Endodermal cell (in vitro differentiated cells): ENCODE measurements around the gene C7orf57. TPM values are rescaled to one million over a fixed set of nuclear protein-coding genes. Genes with fewer than 3 reads are reported as not detected.
A peak's percentile ranks its signal among the peaks of the same experiment; 100 is the strongest.

Experiments used
- DNase-seq: peaks from one replicate; pipeline ENCODE4 v3.0.0-alpha.2; 2017
- H3K27ac ChIP-seq: 2 replicates; pipeline ENCODE4 v1.5.1; 2013; ENCODE audit warnings: mild to moderate bottlenecking, low read depth, low read length, moderate library complexity
- H3K27me3 ChIP-seq: 2 replicates; pipeline ENCODE4 v1.6.1; 2013; ENCODE audit warnings: mild to moderate bottlenecking, low read length, moderate library complexity; ENCODE audit not compliant: insufficient read depth, control insufficient read depth, poor library complexity, severe bottlenecking
- H3K36me3 ChIP-seq: 2 replicates; pipeline ENCODE4 v1.7.0; 2013; ENCODE audit warnings: mild to moderate bottlenecking, low read length, moderate library complexity; ENCODE audit not compliant: control insufficient read depth, insufficient read depth
- H3K4me1 ChIP-seq: one replicate; pipeline ENCODE4 v1.7.0; 2013; ENCODE audit warnings: low read length; ENCODE audit not compliant: control insufficient read depth, insufficient read depth
- H3K4me3 ChIP-seq: 2 replicates; pipeline ENCODE4 v1.5.1; 2013; ENCODE audit warnings: mild to moderate bottlenecking, low read length, moderate library complexity
- H3K9ac ChIP-seq: 2 replicates; pipeline ENCODE4 v1.6.1; 2013; ENCODE audit warnings: mild to moderate bottlenecking, low read length, moderate library complexity; ENCODE audit not compliant: poor library complexity, severe bottlenecking; ENCODE audit errors: extremely low read depth
- H3K9me3 ChIP-seq: 2 replicates; pipeline ENCODE4 v1.6.1; 2013; ENCODE audit warnings: mild to moderate bottlenecking, low read length, moderate library complexity; ENCODE audit not compliant: control insufficient read depth
- H3K27ac Mint-ChIP-seq: 2 replicates; pipeline ENCODE4 v1.8.0; 2020; ENCODE audit warnings: mixed read lengths
- H3K27me3 Mint-ChIP-seq: 2 replicates; pipeline ENCODE4 v1.8.0; 2021; ENCODE audit warnings: mild to moderate bottlenecking, mixed read lengths; ENCODE audit not compliant: insufficient read depth
- H3K36me3 Mint-ChIP-seq: 2 replicates; pipeline ENCODE4 v1.8.0; 2020; ENCODE audit warnings: low read depth, mixed read lengths
- H3K4me1 Mint-ChIP-seq: 2 replicates; pipeline ENCODE4 v1.8.0; 2020; ENCODE audit warnings: mixed read lengths
- H3K4me3 Mint-ChIP-seq: 2 replicates; pipeline ENCODE4 v1.8.0; 2020; ENCODE audit warnings: mild to moderate bottlenecking, moderate library complexity, mixed read lengths
- H3K9me3 Mint-ChIP-seq: 2 replicates; pipeline ENCODE4 v1.8.0; 2020; ENCODE audit warnings: mild to moderate bottlenecking, mixed read lengths
- CTCF ChIP-seq: fragments of 200-600 bp; sonication (generic); conservative IDR thresholded peaks from 2 replicates; pipeline ENCODE4 v1.5.0; 2021; ENCODE audit warnings: antibody characterized with exemption, mild to moderate bottlenecking
- WGBS, 2 experiments: methylation state at CpG; one replicate each; pipeline versions ENCODE4 v1.1.5 to v1.1.7; 2013; ENCODE audit warnings: missing lambda C conversion rate in 2 of 2, mixed read lengths in 1 of 2; ENCODE audit not compliant: insufficient coverage in 1 of 2, insufficient read length in 1 of 2; 5-methylcytosine and 5-hydroxymethylcytosine counted together
- total RNA-seq, 2 donors: library from RNA; stranded (reverse); fragmentation: NEBNext Ultra II Directional in 1 of 2; extraction: Animal tissue kit (Norgen Biotek cat#: 25700) in 1 of 2; gene quantifications; 2 replicates in 1 of 2; 3 replicates in 1 of 2; pipeline ENCODE4 v1.2.1, GENCODE V29; 2021

Gene C7orf57
- total RNA-seq, 2 donors from 2014 or later, result 0.57 TPM; not detected in 1

- no peaks in the 10 kb centered on the region for H3K4me1 Mint-ChIP-seq
- no peaks in the 10 kb centered on the region for H3K36me3 ChIP-seq
- DNase-seq, result no peak
- H3K4me3 Mint-ChIP-seq, result no peak overlapping the region
- H3K27me3 ChIP-seq, result no peaks in the 10 kb centered on the region
- no peaks in the 10 kb centered on the region for H3K27me3 Mint-ChIP-seq
- WGBS, 2 experiments, result 75 to 87% methylated on average over 2 of the region's 2 CpGs
- no peaks in the 10 kb centered on the region for H3K36me3 Mint-ChIP-seq
- H3K9me3 ChIP-seq, result peaks cover 15% of the 10 kb centered on the region
- H3K9ac ChIP-seq, result no peak overlapping the region
- H3K4me3 ChIP-seq, result no peak overlapping the region
- no peak for TF ChIP-seq CTCF
- peaks cover 10% of the 10 kb centered on the region for H3K9me3 Mint-ChIP-seq
- no peak overlapping the region for H3K27ac ChIP-seq
- H3K4me1 ChIP-seq, result no peaks in the 10 kb centered on the region
- H3K27ac Mint-ChIP-seq, result no peak overlapping the region
These were observed 32.1 kb downstream of the C7orf57 start for GRCh38 chr7:48067475-48067874.

- H3K27ac ChIP-seq, result no peak overlapping the region
- no peaks in the 10 kb centered on the region for H3K27me3 ChIP-seq
- H3K4me1 ChIP-seq, result peaks cover 6% of the 10 kb centered on the region
- no peak overlapping the region for H3K27ac Mint-ChIP-seq
- H3K36me3 Mint-ChIP-seq, result peaks cover 2% of the 10 kb centered on the region
- no peak for TF ChIP-seq CTCF
- peaks cover 18% of the 10 kb centered on the region for H3K9me3 ChIP-seq
- peaks cover 13% of the 10 kb centered on the region for H3K9me3 Mint-ChIP-seq
- H3K9ac ChIP-seq, result no peak overlapping the region
- no peak for DNase-seq
- no peaks in the 10 kb centered on the region for H3K36me3 ChIP-seq
- no peak overlapping the region for H3K4me3 ChIP-seq
- H3K27me3 Mint-ChIP-seq, result no peaks in the 10 kb centered on the region
- H3K4me3 Mint-ChIP-seq, result no peak overlapping the region
- H3K4me1 Mint-ChIP-seq, result peaks cover 13% of the 10 kb centered on the region
These were observed 38.9 kb downstream of the C7orf57 start for GRCh38 chr7:48074204-48074654.

GRCh38 chr7:48077423-48077822 lies 42.1 kb downstream of the C7orf57 start:
- no peak overlapping the region for H3K4me3 Mint-ChIP-seq
- H3K27me3 ChIP-seq, result no peaks in the 10 kb centered on the region
- H3K4me1 Mint-ChIP-seq, result peaks cover 29% of the 10 kb centered on the region
- peaks cover 6% of the 10 kb centered on the region for H3K4me1 ChIP-seq
- no peak for DNase-seq
- H3K36me3 Mint-ChIP-seq, result peaks cover 2% of the 10 kb centered on the region
- H3K36me3 ChIP-seq, result no peaks in the 10 kb centered on the region
- peak overlapping the region; percentile 89 for H3K27ac Mint-ChIP-seq
- H3K4me3 ChIP-seq, result no peak overlapping the region
- peaks cover 20% of the 10 kb centered on the region for H3K9me3 ChIP-seq
- 67% methylated on average over 1 of the region's 1 CpG; no CpG with 5 or more reads in 1 of the 2 experiments for WGBS, 2 experiments
- TF ChIP-seq CTCF, result no peak
- no peaks in the 10 kb centered on the region for H3K27me3 Mint-ChIP-seq
- no peak overlapping the region for H3K9ac ChIP-seq
- H3K27ac ChIP-seq, result no peak overlapping the region
- H3K9me3 Mint-ChIP-seq, result peaks cover 8% of the 10 kb centered on the region
